Measurements from ENCODE around the gene EVPLL. TPM values are rescaled to one million over a fixed set of nuclear protein-coding genes. Genes with fewer than 3 reads are reported as not detected.

EVPLL gene
- total and polyA plus RNA-seq, 4 donors = 1.1 to 4.3 (median 3.0) TPM

DNA sequence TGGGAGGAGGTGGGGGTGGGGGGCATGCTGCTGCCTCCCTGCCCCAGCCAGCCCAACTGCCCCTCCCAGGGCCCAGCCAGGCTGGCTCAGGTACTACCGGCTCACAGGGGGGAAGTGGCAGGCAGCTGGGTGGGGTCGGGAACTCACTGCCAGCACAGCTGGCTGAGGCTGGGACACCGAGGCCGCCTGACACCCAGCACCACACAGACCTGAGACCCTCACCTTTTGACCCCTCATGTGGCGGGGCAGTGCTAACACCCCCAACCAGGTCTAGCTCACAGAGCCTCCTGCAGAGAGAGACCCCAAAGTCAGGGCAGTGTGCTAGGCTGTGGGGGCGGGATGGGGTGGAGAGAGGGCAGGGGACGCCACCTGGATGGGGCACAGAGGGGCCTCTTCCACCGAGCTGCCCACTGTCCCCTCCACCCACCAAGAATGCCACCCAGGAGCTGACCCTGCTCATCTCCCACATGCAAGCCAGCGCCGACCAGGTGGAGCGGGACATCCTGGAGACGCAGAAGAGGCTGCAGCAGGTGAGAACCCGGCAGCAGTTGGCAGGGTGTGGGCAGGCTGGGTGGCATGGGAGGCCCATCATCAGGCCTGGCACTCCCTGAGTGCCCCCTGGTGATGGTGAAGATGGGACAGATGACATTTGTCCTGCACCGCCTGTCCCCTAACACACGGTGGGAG is 3.0 kb downstream of the EVPLL start:
- no peak overlapping the region for H3K9ac ChIP-seq (ENCODE audit: insufficient read depth in 1 of 2, low read length in 2 of 2)
- H3K4me1 ChIP-seq (ENCODE audit: control insufficient read depth in 5 of 5, insufficient read depth in 5 of 5, low read length in 5 of 5) = peaks cover 0 to 3% (median 0%) of the 10 kb centered on the region in 5 donors
- DNase-seq (no peak), ATAC-seq (ENCODE audit: insufficient read depth, low FRiP score) (no peak)
- no peak overlapping the region for H3K27ac ChIP-seq (ENCODE audit: low read depth in 1 of 2, low read length in 1 of 2)
- TF ChIP-seq, protein P1, sequence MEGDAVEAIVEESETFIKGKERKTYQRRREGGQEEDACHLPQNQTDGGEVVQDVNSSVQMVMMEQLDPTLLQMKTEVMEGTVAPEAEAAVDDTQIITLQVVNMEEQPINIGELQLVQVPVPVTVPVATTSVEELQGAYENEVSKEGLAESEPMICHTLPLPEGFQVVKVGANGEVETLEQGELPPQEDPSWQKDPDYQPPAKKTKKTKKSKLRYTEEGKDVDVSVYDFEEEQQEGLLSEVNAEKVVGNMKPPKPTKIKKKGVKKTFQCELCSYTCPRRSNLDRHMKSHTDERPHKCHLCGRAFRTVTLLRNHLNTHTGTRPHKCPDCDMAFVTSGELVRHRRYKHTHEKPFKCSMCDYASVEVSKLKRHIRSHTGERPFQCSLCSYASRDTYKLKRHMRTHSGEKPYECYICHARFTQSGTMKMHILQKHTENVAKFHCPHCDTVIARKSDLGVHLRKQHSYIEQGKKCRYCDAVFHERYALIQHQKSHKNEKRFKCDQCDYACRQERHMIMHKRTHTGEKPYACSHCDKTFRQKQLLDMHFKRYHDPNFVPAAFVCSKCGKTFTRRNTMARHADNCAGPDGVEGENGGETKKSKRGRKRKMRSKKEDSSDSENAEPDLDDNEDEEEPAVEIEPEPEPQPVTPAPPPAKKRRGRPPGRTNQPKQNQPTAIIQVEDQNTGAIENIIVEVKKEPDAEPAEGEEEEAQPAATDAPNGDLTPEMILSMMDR (IDR thresholded peaks at IDR 0.05; ENCODE audit: control extremely low read depth, extremely low read depth) = no peak
- peaks cover 0 to 2% (median 0%) of the 10 kb centered on the region in 3 donors for H3K27me3 ChIP-seq (ENCODE audit: control insufficient read depth in 3 of 3, insufficient read depth in 3 of 3, low read length in 2 of 3)
- 60 to 70% methylated on average over 15 of the region's 15 CpGs for WGBS, 2 donors
- H3K9me3 ChIP-seq (ENCODE audit: control insufficient read depth in 4 of 4, insufficient read depth in 3 of 4, low read length in 3 of 4) = peaks cover 0 to 1% (median 0%) of the 10 kb centered on the region in 4 donors
- no peak overlapping the region for H3K4me3 ChIP-seq
- H3K36me3 ChIP-seq (ENCODE audit: control insufficient read depth in 4 of 4, insufficient read depth in 4 of 4, low read length in 4 of 4) = no peaks in the 10 kb centered on the region

DNA sequence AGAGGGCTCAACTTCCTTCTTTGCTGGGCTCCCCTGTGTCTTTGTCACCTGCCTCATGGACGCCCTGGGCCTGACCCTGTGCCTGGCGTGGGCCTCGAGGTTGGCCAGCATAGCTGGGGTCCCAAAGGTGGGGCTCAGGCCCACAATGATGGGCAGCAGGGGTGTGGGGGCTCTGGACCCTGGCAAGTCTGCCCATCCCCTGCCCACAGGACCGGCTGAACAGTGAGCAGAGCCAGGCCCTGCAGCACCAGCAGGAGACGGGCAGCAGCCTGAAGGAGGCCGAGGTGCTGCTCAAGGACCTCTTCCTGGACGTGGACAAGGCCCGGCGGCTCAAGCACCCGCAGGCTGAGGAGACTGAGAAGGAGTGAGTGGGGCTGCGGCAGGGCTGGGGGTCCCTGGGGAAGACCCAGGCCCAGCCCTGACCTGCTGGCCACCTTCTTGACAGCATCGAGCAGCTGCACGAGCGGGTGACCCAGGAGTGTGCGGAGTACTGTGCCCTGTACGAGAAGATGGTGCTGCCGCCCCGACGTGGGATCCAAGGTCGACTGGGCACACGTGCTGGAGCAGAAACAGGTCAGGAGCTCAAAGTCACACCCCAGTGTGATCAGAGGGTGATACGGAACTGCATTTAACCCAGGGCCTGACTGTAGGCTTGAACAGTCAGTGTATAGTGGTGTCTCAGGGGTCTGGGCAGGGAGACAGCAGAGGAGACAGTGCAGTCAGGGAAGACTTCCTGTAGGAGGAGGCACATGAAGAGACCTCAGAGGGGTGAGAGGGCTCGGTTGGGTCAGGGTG is 3.8 kb downstream of the EVPLL start:
- H3K27me3 ChIP-seq (ENCODE audit: control insufficient read depth in 3 of 3, insufficient read depth in 3 of 3, low read length in 2 of 3) = peaks cover 0 to 2% (median 0%) of the 10 kb centered on the region in 3 donors
- H3K36me3 ChIP-seq (ENCODE audit: control insufficient read depth in 4 of 4, insufficient read depth in 4 of 4, low read length in 4 of 4) = no peaks in the 10 kb centered on the region
- H3K9me3 ChIP-seq (ENCODE audit: control insufficient read depth in 4 of 4, insufficient read depth in 3 of 4, low read length in 3 of 4) = peaks cover 0 to 1% (median 0%) of the 10 kb centered on the region in 4 donors
- H3K4me3 ChIP-seq = no peak overlapping the region
- no peak overlapping the region for H3K27ac ChIP-seq (ENCODE audit: low read depth in 1 of 2, low read length in 1 of 2)
- DNase-seq = no peak
- peaks cover 0 to 3% (median 0%) of the 10 kb centered on the region in 5 donors for H3K4me1 ChIP-seq (ENCODE audit: control insufficient read depth in 5 of 5, insufficient read depth in 5 of 5, low read length in 5 of 5)
- 83 to 88% methylated on average over 23 of the region's 23 CpGs for WGBS, 2 donors
- H3K9ac ChIP-seq (ENCODE audit: insufficient read depth in 1 of 2, low read length in 2 of 2) = no peak overlapping the region
- no peak for ATAC-seq (ENCODE audit: insufficient read depth, low FRiP score)
- TF ChIP-seq, protein P1 (IDR thresholded peaks at IDR 0.05; ENCODE audit: control extremely low read depth, extremely low read depth) = no peak

DNA sequence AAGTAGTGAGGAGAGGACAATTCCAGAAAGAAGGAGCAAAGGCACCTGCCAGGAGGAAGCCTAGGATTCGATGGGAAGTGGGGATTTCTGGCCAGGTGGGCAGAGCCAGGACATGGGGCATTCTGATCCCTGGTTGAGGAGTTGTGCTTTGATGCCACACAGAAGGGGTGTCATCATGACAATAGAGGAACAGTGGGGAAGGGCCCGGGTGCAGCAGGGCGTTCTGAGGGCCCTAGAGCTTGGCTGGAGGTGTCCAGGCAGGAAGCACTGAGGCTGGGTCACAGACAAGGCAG is 4.3 kb downstream of the EVPLL start:
- H3K9ac ChIP-seq (ENCODE audit: insufficient read depth in 1 of 2, low read length in 2 of 2) = no peak overlapping the region
- ATAC-seq (ENCODE audit: insufficient read depth, low FRiP score) (no peak), DNase-seq (no peak)
- TF ChIP-seq, protein P1 (IDR thresholded peaks at IDR 0.05; ENCODE audit: control extremely low read depth, extremely low read depth) = no peak
- peaks cover 0 to 2% (median 0%) of the 10 kb centered on the region in 3 donors for H3K27me3 ChIP-seq (ENCODE audit: control insufficient read depth in 3 of 3, insufficient read depth in 3 of 3, low read length in 2 of 3)
- H3K36me3 ChIP-seq (ENCODE audit: control insufficient read depth in 4 of 4, insufficient read depth in 4 of 4, low read length in 4 of 4) = no peaks in the 10 kb centered on the region
- no peak overlapping the region for H3K27ac ChIP-seq (ENCODE audit: low read depth in 1 of 2, low read length in 1 of 2)
- H3K9me3 ChIP-seq (ENCODE audit: control insufficient read depth in 4 of 4, insufficient read depth in 3 of 4, low read length in 3 of 4) = peaks cover 0 to 1% (median 0%) of the 10 kb centered on the region in 4 donors
- peaks cover 0 to 3% (median 0%) of the 10 kb centered on the region in 5 donors for H3K4me1 ChIP-seq (ENCODE audit: control insufficient read depth in 5 of 5, insufficient read depth in 5 of 5, low read length in 5 of 5)
- 85 to 89% methylated on average over 3 of the region's 3 CpGs for WGBS, 2 donors
- H3K4me3 ChIP-seq = no peak overlapping the region
